HFF-Myc (cell line): ENCODE data around the gene NTMT2.
A peak's percentile ranks its signal among the peaks of the same experiment; 100 is the strongest.

Experiments used
- DNase-seq: peaks from one replicate; pipeline ENCODE4 v3.0.0-alpha.2; 2011; ENCODE audit warnings: low read depth; ENCODE audit errors: extremely low read depth
- H3K4me3 ChIP-seq: replicated peaks from 2 replicates; pipeline ENCODE4 v1.5.1; 2011; ENCODE audit warnings: low read depth, mild to moderate bottlenecking, control low read depth, low read length
- TF ChIP-seq, protein P1 (sequence below): IDR thresholded peaks from 2 replicates; pipeline ENCODE4 v1.5.1; 2012; ENCODE audit warnings: mild to moderate bottlenecking, low read depth, low read length, control low read depth; ENCODE audit errors: missing control alignments

NTMT2 gene

DNA sequence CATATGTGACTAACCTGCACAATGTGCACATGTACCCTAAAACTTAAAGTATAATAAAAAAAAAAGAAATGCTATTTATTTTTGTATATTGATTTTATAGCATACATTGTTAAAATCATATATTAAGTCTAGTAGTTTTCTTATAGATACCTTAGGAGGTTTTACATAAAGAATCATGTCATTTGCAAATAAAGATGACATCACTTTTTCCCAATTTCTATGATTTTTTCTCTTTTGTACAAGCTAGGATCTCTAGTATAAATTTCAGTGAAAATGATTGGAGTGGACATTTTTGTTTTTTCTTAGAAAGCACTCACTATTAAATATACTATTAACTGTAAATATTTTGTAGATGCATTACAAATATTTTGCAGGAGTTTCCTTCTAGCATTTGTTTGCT, 20.5 kb upstream of the NTMT2 start:
- TF ChIP-seq, protein P1, sequence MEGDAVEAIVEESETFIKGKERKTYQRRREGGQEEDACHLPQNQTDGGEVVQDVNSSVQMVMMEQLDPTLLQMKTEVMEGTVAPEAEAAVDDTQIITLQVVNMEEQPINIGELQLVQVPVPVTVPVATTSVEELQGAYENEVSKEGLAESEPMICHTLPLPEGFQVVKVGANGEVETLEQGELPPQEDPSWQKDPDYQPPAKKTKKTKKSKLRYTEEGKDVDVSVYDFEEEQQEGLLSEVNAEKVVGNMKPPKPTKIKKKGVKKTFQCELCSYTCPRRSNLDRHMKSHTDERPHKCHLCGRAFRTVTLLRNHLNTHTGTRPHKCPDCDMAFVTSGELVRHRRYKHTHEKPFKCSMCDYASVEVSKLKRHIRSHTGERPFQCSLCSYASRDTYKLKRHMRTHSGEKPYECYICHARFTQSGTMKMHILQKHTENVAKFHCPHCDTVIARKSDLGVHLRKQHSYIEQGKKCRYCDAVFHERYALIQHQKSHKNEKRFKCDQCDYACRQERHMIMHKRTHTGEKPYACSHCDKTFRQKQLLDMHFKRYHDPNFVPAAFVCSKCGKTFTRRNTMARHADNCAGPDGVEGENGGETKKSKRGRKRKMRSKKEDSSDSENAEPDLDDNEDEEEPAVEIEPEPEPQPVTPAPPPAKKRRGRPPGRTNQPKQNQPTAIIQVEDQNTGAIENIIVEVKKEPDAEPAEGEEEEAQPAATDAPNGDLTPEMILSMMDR: no peak
- H3K4me3 ChIP-seq: no peak overlapping the region
- no peak for DNase-seq

DNA sequence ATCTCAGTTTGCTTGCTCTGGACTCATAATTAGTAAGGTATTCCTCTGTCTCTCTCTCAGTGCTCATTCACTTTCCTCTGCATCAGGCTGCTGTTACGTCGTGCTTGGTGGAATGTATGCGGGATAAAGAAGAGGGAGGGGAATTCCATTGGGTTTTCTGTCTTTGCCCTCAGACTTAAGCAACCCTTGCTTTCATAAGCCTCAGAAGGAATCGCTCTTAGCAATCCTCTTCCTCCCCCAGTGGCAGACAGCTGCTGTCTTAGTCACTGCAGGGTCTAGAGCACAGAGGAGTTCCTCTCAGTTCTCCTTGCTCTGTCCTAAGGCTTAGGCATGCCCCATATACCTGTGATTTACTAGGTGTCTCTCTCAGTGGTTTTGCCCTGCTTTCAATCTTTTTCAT, 19.1 kb upstream of the NTMT2 start:
- TF ChIP-seq, protein P1: no peak
- no peak overlapping the region for H3K4me3 ChIP-seq
- peak; percentile 27 for DNase-seq

- TF ChIP-seq, protein P1: no peak
- DNase-seq: no peak
- no peak overlapping the region for H3K4me3 ChIP-seq
These were observed 14.3 kb upstream of the NTMT2 start for GRCh38 chr1:170131450-170131849.

- DNase-seq: no peak
- TF ChIP-seq, protein P1: no peak
- no peak overlapping the region for H3K4me3 ChIP-seq
These were observed 13.8 kb upstream of the NTMT2 start for GRCh38 chr1:170131984-170132383.

GRCh38 chr1:170133766-170134495, 11.8 kb upstream of the NTMT2 start:
- DNase-seq: no peak
- H3K4me3 ChIP-seq: no peak overlapping the region
- TF ChIP-seq, protein P1: no peak

DNA sequence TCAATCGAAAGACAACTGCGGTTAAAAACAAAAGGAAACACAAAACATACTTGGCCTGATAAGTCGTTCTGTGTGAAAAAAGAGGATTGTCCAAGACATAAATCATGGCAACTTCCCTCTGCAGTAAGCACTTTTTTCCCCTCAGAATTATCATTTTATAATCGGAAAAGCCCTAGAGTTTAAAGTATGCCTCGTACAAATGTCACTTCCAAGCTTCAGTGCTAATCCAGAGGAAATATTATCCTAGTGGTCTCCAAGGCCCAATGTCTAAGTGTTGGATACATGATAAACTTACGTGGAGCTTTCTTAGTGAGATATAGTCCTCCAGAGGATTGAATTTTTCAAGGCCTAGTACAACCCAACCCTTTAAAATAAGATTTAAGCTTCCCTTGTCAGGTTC, 11.2 kb upstream of the NTMT2 start:
- TF ChIP-seq, protein P1: no peak
- no peak for DNase-seq
- H3K4me3 ChIP-seq: no peak overlapping the region

GRCh38 chr1:170140371-170140770, 5.4 kb upstream of the NTMT2 start:
- no peak overlapping the region for H3K4me3 ChIP-seq
- TF ChIP-seq, protein P1: no peak
- DNase-seq: no peak
